ENCODE data around the gene LACTB.

LACTB gene

DNA sequence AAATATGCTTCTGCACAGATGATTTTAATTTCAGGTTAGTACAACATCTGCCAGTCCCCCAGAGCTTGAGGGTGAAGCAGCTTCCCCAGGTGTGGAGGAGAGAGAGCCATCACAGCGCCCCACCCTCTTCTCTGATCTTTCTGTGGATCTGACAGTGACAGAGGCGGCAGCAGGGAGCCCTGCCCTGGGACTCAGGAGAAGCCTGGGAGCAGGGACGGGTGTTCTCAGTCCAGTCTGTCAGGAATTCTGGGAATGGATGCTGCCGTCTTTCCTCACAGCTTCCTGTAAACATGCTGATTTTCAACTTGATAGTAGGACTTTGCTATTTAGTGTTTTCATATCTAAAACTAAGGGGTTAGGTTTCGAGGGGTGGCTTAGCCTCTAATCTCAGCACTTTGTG lies 56.4 kb downstream of the LACTB start:
- no peak for DNase-seq (ENCODE audit: low read depth)

GRCh38 chr15:63180746-63181145 lies 59.1 kb downstream of the LACTB start:
- no peak for DNase-seq (ENCODE audit: low read depth)

DNA sequence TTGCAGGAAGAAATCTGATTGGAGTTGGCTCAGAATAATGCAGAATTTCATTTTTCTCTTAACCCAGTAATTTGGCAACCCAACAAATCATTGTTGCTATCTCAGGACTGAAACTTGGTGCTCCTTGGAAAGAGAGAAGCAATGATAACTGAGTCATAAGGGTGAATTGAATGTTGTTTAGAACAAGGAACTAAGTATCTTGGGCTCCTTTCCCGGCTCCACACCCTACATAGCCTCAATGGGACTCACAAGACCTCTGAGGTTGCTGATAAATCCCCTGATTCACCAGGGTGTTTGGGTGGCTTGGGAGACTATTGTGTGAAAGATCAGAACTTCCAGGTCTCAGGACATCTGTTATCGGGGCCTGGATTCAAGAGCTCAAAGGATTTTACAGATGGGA lies 60.0 kb downstream of the LACTB start:
- DNase-seq (ENCODE audit: low read depth): no peak

GRCh38 chr15:63185206-63185605 lies 63.5 kb downstream of the LACTB start:
- no peak for DNase-seq (ENCODE audit: low read depth)

DNA sequence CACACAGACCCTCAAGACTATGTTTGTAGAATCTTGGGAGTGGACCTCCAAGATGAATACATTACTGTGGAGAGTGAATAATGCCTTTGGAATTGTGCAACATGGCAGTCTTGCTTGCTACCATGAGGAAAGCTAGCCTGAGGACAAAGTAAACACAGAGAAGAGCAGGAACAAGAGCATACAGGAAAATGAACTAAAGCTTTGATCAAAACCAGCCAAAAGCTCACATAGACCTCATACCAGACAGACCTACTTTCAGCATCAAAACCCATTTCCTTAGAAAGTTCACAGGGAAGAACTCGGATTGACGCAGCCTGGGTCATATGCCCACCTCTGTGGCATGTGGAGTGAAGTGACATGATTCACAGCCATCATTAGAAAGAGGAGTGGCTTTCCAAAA lies 64.4 kb downstream of the LACTB start:
- DNase-seq (ENCODE audit: low read depth): no peak

DNA sequence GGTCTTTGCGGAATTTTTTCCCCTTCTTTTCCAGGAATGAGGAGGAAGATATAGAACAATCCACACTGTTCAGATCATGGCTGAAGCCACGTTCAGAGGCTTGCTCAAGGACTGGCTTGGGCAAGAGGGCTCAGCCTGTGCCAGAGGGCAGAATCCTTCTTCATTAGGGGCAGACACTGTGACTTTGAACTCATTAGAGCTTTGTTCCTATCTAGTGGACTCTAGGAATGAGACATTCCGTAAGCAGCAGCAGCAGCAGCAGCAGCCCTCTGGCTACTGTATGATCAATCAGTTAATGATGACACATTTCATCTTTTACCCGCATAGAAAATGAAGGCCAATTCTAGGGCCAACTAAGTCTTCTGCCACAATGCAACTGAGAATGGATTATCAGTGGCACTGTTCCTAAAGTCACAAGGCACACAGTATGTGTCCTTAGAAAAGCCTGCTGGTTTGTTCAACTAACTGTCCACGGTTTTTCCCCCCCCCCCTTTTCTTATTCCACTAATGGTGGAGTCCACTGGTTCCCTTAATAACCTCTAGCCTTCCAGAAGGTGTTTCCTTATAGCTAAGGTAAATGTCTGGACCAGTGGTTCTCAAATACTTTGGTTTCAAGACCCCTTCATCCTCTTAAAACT lies 66.0 kb downstream of the LACTB start:
- DNase-seq (ENCODE audit: low read depth): no peak

DNA sequence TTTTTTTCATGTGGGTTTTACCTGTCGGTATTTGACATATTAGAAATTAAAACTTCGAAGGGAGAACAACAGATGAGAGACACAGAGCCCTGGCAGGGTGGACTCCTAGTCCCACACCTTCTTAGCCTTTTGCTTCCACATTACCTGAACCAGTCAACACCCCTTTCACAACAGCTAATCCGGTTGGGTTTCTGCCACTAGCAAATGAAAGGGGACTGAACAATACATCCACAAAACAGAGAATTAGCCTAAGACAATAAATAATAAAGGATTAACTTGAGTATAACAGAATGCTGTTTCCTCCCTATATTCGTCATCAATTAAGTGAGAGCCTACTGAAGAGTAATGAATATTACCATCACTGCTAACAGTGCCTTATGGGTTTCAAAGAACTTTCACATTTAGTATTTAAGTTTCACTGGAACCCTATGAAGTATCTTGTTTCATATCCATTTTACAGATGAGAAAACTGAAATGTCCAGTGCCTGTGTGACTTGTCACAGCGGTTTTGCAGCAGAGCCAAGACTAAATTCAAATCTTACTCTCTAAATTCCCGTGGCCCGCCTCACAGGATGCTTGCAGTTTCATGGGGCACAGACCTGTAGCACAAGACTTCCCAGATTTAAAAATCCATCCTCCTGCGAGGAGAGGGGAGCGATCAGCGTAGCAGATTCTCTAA lies 66.7 kb downstream of the LACTB start:
- no peak for DNase-seq (ENCODE audit: low read depth)

GRCh38 chr15:63188926-63189871 lies 67.5 kb downstream of the LACTB start, which contains the start of gene RAB8B:
Gene RAB8B (plus strand): TSS chr15:63189606. CDS start chr15:63189625, 19 bp downstream.
- DNase-seq (ENCODE audit: low read depth): peak; percentile 99

DNA sequence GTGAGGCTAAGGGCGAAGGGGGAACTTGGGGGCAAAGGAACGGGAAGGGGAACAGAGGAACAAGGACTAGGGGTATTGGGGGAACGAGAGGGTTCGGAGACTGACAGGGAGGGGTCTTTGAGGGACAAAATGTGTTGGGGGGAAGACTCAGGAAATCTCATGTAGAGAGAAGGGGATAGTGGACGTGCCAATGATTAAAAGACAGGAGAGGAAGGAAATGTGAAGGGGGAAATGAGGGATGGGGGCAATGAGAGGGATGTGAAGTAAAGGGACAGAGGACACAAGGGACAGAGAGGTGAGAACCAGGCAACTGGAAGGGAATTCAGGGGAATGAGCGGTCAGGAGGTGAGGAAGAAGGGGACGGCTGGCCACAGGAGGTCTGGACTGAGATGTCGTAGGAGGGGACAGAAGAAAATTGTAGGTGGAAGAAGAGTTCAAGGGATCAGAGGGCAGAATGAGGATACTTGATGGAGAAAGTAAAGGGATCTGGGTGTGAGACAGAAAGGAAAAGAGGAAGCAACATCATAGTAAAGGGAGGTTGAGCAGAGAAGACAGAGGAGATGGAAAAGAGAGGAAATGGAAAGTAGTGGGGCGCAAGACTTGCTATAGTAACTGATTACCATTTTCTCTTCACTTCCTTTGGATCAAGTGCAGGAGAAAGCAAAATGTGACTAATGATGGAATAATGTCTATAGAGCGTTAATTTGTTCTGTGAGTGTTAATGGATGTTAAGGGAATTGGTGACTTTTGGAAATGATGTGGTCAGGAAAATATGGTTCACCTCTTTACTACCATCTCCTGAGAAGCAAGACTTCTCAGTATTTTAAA lies 68.5 kb downstream of the LACTB start:
- no peak for DNase-seq (ENCODE audit: low read depth)

DNA sequence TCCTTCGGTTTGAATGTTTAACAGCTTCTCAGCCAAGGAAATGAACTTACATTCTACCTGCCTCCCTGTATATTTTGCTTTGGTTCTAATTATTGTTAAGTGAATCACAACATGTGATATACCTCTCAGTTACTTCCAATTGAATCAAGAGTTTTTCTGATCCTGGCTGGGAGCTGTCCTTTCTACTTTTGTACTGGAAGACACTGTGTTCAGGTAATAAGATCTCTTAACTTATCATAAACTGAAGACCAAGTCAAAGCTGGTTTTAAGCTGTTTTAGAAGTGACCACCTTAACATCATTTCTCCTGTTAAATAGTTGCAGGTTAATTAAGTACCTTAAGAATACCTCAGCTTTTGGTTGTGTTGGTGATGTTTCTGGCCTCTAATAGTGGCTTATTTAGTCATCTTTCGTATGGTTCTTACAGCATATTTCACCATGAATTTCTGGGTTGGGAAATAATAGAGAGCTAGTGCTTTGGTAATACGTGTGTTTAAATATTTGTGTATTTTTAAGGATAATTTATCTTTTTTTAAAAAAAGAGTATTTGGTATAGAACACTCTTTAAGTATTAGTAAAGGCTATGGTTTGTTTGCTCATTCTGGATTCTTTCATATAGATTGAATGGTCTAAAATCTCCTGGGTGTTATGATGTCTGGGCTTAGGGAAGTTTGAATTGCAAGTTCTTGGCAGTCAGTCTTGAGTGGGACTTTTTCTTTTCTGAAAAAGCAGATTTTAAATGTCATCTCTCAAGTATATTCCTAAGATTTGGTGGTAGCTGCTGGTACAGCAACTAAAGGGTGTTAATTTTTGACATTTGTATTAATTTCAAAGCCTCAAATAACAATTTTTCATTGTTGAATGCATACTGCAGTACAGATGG lies 69.3 kb downstream of the LACTB start:
- DNase-seq (ENCODE audit: low read depth): no peak

All from stimulated activated CD8-positive, alpha-beta memory T cell treated with anti-CD3 and anti-CD28 coated beads, Interleukin-15, amount 100 ng/mL, for 1 hour (primary cell).